GM12874 (cell line): ENCODE data around the gene NT5DC4.

Experiments used
- TF ChIP-seq, protein P1 (sequence below): IDR thresholded peaks from 2 replicates; pipeline ENCODE4 v1.5.1; 2011; ENCODE audit warnings: low read depth, mild to moderate bottlenecking, control low read depth, low read length, moderate library complexity; ENCODE audit not compliant: insufficient read depth

The NT5DC4 gene

DNA sequence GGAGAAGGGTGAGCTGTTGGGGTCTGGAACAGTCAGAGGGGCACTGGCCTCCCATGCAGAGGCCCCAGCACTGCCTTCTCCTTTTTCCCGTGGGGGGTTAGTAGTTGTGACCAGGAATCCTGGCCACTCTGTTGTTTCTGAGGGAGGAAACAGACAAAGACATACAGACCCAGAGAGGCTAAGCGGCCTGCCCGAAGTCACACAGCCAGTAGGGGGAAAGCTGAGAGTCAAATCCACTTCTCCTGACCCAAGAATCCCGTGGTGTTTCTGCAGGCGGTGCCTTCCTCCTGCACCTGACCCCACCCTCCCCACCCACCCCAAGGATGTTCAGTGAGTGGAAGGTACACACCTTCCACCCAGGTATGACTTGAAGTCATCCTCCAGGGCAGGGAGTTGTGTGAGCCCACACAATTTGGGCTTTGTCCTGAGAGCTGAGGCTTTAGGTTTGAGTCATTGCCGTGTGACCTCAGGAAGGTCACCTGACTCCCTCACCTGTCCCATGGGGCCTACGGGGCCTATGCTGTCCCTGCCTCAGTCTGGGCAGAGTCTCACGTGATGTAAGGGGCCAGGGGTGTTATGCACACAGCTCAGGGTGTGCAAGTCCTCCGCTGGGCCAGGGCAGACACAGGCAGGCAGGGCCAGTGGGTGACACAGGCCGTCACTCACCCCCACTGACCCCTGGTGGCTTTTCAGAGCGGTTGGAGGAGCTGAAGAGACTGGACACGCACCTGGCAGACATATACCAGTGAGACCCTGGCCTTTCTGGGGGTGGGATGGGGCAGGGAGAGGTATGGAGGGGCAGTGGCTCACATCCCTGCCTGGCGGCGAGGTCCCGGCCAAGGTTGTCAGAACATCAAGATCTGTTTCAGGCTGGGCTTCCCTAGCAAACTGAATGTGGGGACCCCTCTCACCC is 5.0 kb downstream of the NT5DC4 start:
- TF ChIP-seq, protein P1, sequence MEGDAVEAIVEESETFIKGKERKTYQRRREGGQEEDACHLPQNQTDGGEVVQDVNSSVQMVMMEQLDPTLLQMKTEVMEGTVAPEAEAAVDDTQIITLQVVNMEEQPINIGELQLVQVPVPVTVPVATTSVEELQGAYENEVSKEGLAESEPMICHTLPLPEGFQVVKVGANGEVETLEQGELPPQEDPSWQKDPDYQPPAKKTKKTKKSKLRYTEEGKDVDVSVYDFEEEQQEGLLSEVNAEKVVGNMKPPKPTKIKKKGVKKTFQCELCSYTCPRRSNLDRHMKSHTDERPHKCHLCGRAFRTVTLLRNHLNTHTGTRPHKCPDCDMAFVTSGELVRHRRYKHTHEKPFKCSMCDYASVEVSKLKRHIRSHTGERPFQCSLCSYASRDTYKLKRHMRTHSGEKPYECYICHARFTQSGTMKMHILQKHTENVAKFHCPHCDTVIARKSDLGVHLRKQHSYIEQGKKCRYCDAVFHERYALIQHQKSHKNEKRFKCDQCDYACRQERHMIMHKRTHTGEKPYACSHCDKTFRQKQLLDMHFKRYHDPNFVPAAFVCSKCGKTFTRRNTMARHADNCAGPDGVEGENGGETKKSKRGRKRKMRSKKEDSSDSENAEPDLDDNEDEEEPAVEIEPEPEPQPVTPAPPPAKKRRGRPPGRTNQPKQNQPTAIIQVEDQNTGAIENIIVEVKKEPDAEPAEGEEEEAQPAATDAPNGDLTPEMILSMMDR: no peak

DNA sequence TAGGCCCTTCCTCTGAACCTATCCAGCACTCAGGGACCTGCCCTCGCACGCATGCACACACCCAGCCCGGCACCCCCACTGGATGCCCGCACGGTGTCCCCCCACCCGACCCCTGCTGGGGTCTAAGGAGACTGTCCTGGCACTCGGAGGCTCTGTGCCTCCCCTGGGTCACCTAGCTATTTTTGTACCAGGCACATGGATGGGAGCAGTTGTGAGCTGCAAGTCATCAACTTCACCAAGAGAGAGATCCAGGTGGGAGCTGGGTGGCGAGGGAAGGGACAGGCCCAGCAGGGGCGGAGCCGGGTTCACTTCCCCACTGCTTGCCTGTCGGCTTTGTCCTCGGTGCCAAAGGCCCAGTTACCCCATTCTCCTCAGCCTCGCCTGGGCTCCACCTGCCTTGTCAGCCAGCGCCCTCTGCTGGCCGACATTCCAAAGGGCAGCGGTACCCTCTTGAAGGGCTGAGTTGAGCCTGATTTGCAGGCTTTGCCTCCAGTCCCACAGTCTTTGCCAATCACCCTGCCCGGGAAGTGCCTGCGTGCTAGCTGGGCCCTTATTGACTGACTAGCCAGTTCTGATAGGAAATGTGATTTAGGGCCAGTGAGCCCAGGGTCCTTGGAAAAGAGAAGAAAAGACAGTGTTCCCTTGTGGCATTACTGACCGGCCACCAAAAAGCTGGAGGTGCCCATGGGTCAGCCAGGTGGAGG is 5.8 kb downstream of the NT5DC4 start:
- TF ChIP-seq, protein P1: peak; percentile 97

DNA sequence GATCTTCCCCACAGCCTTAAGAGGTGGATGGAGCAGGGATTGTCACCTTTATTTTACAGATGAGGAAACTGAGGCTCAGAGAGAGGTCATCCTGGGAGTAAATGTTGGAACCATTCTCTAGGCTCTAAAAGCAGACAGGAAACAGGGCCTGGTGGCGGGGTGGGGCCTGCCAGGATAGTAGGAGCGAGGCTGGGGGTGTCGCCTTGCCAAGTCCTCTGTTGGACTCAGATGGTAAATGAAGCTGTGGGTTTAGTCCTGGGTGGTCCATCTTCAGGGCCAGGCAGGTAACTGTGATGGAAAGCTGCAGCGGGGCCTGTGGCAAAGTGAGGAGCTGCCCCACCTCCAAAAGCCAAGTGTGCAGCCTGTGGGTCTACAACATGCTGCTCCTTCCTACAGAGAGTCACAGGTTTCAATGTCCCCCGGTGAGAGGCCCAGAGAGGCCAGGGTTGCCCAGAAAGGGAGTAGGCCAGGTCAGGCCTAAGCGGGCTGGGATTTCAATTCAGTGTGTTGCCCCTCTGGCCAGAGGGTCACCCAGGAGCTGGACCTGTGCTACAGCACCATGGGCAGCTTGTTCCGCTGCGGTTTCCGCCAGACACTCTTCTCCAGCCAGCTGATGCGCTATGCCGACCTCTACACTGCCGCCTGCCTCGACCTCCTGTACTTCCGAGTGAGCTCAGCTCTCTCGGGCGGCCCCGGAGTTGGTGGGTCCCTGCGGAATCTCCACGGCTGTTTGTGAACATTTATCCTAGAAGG is 6.6 kb downstream of the NT5DC4 start:
- TF ChIP-seq, protein P1: no peak

DNA sequence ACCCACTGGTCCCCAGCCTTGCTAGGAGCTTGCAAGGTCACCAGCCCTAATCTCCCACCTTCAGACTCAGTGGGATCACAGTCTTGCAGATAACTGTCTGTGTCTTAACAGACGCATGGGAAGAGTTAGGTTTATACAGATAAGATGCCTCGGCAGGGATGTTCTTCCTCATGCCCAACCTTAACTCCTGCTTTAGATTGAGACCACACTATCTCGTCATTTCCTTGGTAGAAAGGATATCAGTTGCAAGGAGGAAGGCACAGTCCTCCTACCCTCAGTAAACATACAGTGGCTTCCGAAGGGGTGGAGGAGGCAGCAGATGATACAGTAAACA is 7.2 kb downstream of the NT5DC4 start:
- TF ChIP-seq, protein P1: no peak

DNA sequence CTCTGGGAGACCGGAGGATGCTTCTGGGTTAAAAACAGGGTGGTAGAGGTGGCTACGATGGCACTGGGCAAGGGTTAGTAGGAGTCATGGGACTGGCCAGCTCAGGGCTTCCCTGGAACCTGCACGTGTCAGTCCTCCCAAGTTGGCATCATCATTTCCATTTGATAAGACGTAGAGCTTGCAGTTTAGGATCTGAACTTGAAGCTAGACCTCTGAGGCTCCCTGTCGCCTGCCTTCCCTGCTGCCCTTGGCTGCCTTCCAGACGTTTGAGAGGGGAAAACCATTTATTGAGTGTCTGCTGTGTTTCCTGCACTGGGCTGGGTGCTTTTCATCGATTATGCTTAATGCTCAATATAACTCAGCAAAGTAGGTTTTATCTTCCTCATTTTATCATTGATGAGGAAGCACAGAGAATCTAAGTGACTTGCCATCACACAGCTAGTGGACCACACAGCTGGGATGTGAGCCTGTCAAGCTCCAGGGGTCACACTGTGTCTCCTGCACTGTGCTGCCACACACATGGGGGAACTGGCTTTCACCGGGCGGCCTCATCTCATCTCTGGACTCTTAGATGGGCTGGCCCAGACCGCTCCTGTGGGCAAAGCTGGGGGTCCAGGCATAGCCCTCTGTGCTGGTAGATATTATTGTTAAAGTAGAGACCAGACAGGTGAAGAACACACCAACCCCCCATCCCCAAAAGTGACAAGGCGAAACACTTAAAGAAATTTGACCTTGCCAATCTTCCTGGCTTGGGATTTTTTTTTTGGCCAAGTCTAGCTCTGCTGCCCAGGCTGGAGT is 7.8 kb downstream of the NT5DC4 start:
- TF ChIP-seq, protein P1: no peak

DNA sequence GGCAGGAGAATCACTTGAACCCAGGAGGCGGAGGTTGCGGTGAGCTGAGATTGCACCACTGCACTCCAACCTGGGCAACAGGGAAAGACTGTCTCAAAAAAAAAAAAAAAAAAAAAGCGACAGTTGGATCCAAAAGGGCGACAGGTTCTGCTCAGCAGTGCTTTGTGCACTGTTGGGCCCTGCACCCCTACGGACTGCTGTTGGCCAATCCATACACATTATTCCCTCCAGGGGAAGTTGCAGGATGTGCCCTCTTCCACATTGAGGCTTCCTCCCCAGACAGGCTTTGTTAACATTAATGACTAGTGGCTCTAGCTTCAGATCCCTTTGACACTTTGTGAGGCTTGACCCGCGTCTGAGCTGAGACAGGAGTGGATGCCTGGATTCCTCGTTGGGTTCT is 9.4 kb downstream of the NT5DC4 start:
- TF ChIP-seq, protein P1: no peak

DNA sequence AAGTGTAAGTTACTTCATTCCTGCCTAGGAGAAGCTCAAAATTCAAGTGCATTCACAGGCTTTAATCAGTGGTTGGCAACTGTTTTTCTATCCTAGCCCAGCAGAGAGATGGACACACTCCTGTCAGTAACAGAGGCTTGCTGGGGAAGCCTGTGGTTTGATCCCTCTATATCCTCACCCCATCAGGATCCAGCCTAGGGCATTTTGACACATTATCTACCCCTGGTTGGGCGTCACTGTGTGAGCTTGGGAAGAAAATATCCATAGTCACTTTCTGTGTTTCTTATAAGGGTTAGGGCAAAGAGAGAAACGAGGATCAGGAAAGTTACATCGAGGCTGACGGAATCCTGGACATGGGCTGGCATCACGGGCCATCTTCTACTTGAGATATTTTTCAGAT is 10.0 kb downstream of the NT5DC4 start:
- TF ChIP-seq, protein P1: no peak
